ENCODE data around the gene RBFOX1. TPM values are rescaled to one million over a fixed set of nuclear protein-coding genes. Genes with fewer than 3 reads are reported as not detected.

Gene RBFOX1
- total RNA-seq, 1 donor, result not detected

GRCh38 chr16:7628981-7629380 is 296.3 kb downstream of the RBFOX1 start:
- no peak overlapping the region for H3K4me3 ChIP-seq (ENCODE audit: insufficient read depth, low read length)
- no peaks in the 10 kb centered on the region for H3K9me3 ChIP-seq (ENCODE audit: low read depth, low read length)
- no peak overlapping the region for H2AFZ ChIP-seq (ENCODE audit: low read length)
- H3K36me3 ChIP-seq (ENCODE audit: insufficient read depth, low read length), result no peaks in the 10 kb centered on the region
- H3K4me1 ChIP-seq (ENCODE audit: insufficient read depth, low read length), result no peaks in the 10 kb centered on the region
- no peak for TF ChIP-seq CTCF (IDR thresholded peaks at IDR 0.05; ENCODE audit: extremely low read depth, low read depth, low read length)
- no peak overlapping the region for H3K27ac ChIP-seq (ENCODE audit: low read depth, low read length)
- H3K4me2 ChIP-seq (ENCODE audit: insufficient read depth, low read length), result no peak overlapping the region
- H4K20me1 ChIP-seq (ENCODE audit: insufficient read depth, low read length), result no peaks in the 10 kb centered on the region
- no peaks in the 10 kb centered on the region for H3K27me3 ChIP-seq (ENCODE audit: insufficient read depth, low read length)
- no peaks in the 10 kb centered on the region for H3K79me2 ChIP-seq (ENCODE audit: insufficient read depth, low read length)
- no peak for DNase-seq (ENCODE audit: insufficient read length, low spot score, missing footprints)

DNA sequence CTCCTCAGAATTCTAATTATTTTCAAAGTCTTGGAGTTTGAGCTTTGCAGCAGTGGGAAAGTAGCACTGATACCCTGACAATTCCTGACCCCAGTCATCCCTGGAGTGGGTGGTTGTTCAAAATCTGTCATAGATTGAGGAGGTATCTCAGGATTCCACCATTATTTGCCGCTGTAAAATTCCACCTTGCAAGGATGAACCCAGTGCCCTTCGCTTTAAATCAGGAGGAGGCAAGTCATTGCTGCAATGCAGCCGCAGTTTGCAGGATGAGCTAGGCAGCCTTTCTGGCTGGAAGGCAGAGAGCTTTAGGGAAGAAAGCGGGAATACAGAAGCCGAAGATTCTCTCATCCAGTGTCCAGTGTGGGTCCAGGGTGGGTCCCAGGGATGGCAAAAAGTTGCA is 296.9 kb downstream of the RBFOX1 start:
- Histone ChIP-seq H3K4me3 (ENCODE audit: insufficient read depth, low read length) (no peak overlapping the region), H4K20me1 (ENCODE audit: insufficient read depth, low read length) (no peaks in the 10 kb centered on the region), H2AFZ (ENCODE audit: low read length) (no peak overlapping the region), H3K4me1 (ENCODE audit: insufficient read depth, low read length) (no peaks in the 10 kb centered on the region), H3K4me2 (ENCODE audit: insufficient read depth, low read length) (no peak overlapping the region), H3K79me2 (ENCODE audit: insufficient read depth, low read length) (no peaks in the 10 kb centered on the region), H3K27me3 (ENCODE audit: insufficient read depth, low read length) (no peaks in the 10 kb centered on the region), H3K36me3 (ENCODE audit: insufficient read depth, low read length) (no peaks in the 10 kb centered on the region), H3K27ac (ENCODE audit: low read depth, low read length) (no peak overlapping the region), H3K9me3 (ENCODE audit: low read depth, low read length) (no peaks in the 10 kb centered on the region)
- no peak for TF ChIP-seq CTCF (IDR thresholded peaks at IDR 0.05; ENCODE audit: extremely low read depth, low read depth, low read length)
- DNase-seq (ENCODE audit: insufficient read length, low spot score, missing footprints), result no peak

GRCh38 chr16:7637446-7637845 is 304.8 kb downstream of the RBFOX1 start:
- Histone ChIP-seq H2AFZ (ENCODE audit: low read length) (no peak overlapping the region), H3K36me3 (ENCODE audit: insufficient read depth, low read length) (no peaks in the 10 kb centered on the region), H3K27ac (ENCODE audit: low read depth, low read length) (no peak overlapping the region), H3K9me3 (ENCODE audit: low read depth, low read length) (no peaks in the 10 kb centered on the region), H4K20me1 (ENCODE audit: insufficient read depth, low read length) (no peaks in the 10 kb centered on the region), H3K4me1 (ENCODE audit: insufficient read depth, low read length) (no peaks in the 10 kb centered on the region), H3K4me2 (ENCODE audit: insufficient read depth, low read length) (no peak overlapping the region), H3K79me2 (ENCODE audit: insufficient read depth, low read length) (no peaks in the 10 kb centered on the region), H3K27me3 (ENCODE audit: insufficient read depth, low read length) (no peaks in the 10 kb centered on the region), H3K4me3 (ENCODE audit: insufficient read depth, low read length) (no peak overlapping the region)
- no peak for DNase-seq (ENCODE audit: insufficient read length, low spot score, missing footprints)
- TF ChIP-seq CTCF (IDR thresholded peaks at IDR 0.05; ENCODE audit: extremely low read depth, low read depth, low read length), result no peak

DNA sequence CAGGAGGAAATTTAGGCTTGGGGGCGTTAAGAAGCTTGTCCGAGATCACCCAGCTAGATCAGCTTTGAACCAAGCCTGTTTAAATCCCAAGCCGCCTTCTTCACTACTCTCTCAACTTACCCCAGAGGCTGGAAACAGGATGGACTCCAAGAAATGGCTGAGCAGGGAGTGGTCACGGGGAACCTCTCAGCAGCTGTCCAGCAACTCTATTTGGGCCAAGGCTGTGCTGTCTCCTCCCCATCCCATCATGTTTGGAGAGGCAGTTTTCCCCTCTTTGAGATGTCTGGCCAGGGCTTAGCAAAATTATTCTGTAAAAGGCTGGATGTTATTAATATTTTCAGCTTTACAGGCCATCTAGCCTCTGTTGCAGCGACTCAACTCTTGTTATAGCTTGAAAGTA is 305.7 kb downstream of the RBFOX1 start:
- H3K4me2 ChIP-seq (ENCODE audit: insufficient read depth, low read length), result no peak overlapping the region

More for the DNA sequence above, 305.7 kb downstream of the RBFOX1 start:
- Histone ChIP-seq H3K9me3 (ENCODE audit: low read depth, low read length) (no peaks in the 10 kb centered on the region), H3K4me1 (ENCODE audit: insufficient read depth, low read length) (no peaks in the 10 kb centered on the region), H3K27me3 (ENCODE audit: insufficient read depth, low read length) (no peaks in the 10 kb centered on the region), H3K27ac (ENCODE audit: low read depth, low read length) (no peak overlapping the region), H3K79me2 (ENCODE audit: insufficient read depth, low read length) (no peaks in the 10 kb centered on the region), H2AFZ (ENCODE audit: low read length) (no peak overlapping the region), H3K4me3 (ENCODE audit: insufficient read depth, low read length) (no peak overlapping the region), H4K20me1 (ENCODE audit: insufficient read depth, low read length) (no peaks in the 10 kb centered on the region), H3K36me3 (ENCODE audit: insufficient read depth, low read length) (no peaks in the 10 kb centered on the region)
- no peak for DNase-seq (ENCODE audit: insufficient read length, low spot score, missing footprints)
- no peak for TF ChIP-seq CTCF (IDR thresholded peaks at IDR 0.05; ENCODE audit: extremely low read depth, low read depth, low read length)
